Right hindlimb (tissue), 1 donor: Measurements from ENCODE around the gene PDGFC.
"Not testable (repeated sequence)": the region's sequence is repeated elsewhere in the genome, so short reads cannot be mapped to it uniquely, and the experiment has no call there.

Experiments
- DNase-seq: peaks from one replicate; pipeline ENCODE4 v3.0.0-alpha.2; 2018

PDGFC gene

DNA sequence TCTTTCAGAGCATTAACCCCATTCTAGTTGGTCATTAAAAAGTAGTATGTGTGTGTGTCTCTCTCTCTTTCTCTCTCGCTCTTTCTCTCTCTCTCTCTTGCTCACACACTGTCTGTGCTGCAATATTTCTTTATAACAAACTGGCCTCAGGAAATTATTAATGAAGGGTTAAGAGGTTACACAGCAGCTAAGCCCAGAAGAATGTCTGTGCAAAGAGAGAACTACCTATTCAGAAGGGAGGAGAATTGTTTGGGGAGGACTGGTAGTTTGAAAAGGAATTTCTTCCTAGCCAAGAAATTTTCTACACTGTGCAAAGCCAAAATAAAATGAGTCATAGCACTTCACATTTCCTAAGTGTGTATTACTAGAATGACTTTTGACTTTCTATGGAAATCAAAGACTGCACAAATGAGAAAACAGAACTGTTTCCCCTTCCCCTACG is 22.2 kb downstream of the PDGFC start:
- DNase-seq: no peak

DNA sequence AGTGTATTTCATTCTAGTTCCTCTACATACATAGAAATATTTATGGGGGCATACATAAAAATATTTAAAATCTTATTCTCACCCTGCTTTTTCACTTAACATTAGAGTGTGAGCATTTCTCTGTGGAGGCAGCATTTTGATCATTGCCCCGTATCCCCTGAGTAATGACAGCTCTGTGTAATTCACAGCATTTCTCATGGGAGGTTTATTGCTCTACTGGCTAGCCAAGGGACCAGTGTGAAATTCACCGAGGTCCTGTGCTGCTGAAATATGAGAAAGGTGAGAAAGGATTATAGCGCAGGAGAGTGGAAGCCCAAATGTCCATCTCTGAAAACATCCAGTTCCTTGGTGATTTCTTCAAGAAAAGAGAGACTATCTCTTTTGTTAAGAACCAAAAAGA is 22.9 kb downstream of the PDGFC start:
- no peak for DNase-seq

DNA sequence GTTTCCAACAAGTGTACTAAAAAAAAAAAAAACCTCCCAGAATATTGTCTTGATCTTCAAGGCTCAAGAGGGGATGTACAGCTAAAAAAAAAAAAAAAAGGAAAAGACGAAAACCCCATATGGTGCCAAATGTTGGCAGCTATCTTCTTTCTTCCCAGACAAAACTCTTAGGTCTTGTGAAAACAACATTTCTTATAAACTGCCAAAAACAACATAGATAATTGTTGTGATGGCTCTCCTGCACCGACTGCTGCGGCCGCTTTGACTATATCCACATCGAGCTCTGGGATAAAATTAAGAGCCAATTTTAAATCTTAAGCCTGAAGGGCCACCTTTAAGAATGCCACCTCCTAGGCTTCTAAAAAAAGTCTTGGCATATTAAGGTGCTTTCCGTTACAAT is 23.5 kb downstream of the PDGFC start:
- no peak for DNase-seq

DNA sequence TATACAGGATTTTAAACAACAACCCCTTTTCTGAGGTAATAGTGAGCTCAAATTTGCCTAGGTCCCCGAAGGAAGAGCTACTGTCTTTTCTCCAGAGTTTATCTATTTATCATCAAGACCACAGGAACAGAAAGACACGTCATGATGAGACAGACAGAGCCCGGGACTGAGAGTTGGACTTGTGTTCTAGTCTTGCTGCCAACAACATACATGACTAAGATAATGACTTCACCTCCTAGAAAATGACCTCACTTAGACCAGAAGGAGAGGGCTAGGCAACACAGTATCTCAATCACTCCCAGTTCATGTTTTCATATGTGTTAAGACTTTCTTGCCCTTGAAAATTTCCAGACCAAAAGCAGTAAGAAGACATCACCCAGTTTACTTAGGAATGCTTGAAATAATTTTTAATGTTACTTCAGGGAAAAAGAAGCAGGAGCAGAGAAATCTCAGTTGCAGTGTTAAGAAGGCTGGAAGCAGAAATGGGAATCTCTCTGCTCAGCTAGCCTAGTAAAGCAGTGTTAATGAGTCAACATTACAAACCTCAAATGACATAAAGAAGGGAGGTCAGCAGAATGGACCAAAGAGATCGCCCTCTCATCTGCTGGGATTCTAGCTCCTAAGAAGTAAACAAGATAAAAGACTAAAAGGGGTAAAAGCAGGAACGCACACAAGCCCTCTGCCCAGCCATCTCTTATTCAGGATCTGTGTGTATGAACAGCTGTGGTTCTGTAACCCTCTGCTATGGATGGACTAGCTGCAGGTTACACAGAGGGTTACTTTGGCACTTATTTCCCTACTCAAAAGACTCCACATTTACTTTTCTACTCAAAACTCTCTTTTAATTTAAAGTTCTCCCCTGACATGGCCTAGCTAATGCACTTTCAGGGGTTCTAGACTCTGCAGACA is 24.8 kb downstream of the PDGFC start:
- DNase-seq: no peak

DNA sequence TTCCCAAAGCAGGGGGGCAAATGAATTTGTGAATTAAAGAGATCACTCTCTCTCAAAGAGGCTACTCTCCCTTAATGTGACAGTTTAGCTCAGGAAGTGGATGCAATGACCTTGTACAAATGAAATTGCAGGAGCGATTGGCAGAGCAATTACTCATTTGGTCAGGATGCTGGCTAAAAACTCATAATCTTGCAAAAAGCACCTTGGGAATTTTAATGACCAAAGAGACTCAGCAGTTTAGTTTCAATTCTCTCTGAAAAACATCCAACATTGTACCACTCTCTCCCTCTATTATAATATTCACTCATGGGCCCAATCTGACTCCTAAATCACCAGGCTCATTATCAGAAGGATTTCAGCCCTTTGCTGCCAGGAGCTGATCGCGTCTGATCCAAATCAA is 26.1 kb downstream of the PDGFC start:
- no peak for DNase-seq

DNA sequence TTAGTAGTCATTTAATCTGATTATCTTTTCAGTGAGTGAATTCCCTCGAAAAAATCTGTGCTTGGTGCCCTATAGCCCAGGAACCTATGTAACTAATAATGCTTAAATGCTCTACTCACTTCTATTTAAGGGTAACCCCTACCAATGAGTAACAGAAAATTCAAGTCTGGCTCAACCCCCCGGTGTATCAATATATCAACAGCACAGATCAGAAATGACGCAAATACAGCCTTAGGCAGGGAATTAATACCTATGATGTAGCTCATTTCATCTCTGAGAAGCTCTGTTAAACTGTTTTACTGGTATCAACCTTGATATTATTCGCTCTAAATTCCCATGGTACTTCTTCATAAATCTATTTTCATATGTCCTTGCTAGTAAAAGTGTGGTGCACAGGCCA is 28.6 kb downstream of the PDGFC start:
- DNase-seq: no peak

DNA sequence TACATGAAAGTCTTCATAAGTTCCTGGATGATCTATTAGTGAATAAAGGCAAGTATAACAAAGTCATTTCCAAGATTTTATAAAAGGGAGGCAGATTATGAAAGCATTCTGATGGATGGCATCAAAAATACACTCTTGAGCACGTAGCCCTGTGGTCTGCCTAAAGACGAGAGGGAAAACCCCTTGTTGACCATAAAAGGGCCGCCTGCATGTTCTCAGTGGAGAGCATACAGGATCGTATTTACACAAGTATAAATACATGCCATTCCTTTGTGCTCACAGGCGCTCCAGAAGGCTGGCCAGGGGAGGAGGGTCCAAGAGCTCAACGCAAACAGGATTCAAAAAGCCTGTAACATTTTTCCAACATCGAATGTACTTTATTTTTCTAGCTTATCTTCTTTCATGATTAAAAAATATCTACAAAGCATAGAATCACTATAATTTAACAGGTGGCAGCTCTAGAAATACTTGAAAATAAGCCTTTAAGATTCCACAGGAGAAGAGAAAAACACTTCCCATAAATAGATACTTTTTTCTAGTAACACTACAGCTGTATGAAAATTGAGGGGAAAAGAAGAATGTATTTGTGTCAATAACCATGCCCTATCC is 29.6 kb downstream of the PDGFC start:
- peak; percentile 70 for DNase-seq

DNA sequence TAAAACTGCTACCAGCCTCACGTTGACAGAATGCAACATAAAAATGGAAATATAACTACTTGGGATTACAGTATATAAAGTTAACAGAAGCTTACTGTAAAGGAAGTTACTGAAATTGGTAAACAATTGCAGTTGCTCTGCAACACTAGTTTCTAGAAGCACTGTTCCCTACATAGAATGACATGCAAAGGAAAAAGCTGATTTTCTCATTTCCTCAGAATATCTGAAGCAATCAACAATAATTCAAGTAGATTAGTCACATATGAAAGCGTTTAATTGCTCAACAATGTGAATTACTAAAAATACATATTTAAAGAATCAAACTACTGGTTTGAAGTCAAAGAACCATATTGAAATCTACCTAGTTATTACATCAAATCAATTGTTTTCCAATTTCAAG is 31.8 kb downstream of the PDGFC start:
- DNase-seq: no peak

DNA sequence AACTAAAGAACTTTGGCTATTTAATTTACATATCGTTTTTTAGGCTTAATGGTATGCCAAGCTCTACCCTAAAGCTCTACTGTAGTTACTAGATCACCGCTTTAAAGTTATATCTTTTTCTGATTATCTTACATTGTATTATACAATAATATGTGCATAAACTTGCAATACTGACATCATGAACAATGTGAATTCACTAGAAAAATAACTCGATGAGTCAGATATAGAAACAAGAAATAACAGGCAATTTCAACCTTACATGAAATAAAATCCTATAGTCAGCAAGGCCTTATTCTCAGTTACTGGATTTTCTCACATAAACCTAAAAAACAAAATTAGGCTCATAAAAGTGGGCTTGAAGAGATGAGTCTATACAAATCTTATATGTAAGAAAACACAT is 32.5 kb downstream of the PDGFC start:
- DNase-seq: no peak

DNA sequence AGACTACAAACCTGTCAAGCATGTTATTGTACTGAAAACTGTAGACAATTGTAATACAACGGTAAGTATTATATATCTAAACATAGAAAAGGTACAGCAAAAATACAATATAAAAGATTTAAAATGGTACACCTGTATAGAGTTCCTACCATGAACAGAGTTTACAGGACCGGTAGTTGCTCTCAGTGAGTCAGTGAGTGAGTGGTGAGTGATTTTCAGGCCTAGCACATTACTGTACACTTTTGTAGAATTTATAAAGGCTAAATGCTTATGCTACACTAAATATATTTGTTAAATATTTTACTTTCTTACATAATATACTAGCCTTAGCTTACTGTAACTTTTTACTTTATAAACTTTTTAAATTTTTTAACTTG is 37.4 kb downstream of the PDGFC start:
- DNase-seq: no peak

DNA sequence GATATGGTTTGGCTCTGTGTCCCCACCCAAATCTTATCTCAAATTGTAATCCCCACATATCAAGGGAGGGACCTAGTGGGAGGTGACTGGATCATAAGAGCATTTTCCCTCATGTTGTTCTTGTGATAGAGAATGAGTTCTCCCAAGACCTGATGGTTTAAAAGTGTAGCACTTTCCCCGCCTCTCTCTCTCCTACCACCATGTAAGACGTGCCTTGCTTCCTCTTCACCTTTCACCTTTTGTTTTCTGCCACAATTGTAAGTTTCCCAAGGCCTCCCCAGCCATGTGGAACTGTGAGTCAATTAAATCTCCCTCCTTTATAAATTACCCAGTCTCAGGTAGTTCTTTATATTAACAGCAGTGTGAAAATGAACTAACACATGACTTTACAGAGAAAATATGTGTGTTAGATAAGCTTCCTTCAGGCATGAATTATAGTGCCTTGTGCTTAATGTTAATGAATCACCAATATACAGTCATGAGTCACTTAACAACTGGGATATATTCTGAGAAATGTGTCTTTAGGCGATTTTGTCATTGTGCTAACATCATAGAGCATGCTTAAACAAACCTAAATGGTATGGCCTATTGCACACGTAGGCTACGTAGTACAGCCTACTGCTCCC is 37.9 kb downstream of the PDGFC start:
- no peak for DNase-seq

DNA sequence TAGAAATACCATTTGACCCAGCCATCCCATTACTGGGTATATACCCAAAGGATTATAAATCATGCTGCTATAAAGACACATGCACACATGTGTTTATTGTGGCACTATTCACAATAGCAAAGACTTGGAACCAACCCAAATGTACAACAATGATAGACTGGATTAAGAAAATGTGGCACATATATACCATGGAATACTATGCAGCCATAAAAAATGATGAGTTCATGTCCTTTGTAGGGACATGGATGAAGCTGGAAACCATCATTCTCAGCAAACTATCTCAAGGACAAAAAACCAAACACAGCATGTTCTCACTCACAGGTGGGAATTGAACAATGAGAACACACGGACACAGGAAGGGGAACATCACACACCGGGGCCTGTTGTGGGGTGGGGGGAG is 39.2 kb downstream of the PDGFC start:
- DNase-seq: not testable (repeated sequence)

DNA sequence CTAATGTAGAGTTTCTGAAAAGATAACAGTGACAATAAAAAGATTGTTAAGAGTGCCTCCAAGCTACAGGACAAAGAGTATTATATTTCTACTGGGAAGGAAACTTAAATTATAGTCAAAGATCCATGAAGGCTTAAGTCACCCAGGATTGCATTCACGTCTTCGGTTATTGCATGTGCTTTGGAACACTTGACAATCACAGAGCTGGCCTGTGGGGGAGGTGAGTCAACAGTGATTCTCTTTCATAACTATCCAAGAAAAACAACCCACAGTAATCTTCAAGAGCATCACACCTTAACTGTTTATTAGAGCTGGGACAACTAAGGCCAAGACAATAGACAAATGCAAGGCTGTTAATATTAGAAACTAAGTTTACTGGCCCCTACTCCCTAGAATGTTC is 40.3 kb downstream of the PDGFC start:
- no peak for DNase-seq

DNA sequence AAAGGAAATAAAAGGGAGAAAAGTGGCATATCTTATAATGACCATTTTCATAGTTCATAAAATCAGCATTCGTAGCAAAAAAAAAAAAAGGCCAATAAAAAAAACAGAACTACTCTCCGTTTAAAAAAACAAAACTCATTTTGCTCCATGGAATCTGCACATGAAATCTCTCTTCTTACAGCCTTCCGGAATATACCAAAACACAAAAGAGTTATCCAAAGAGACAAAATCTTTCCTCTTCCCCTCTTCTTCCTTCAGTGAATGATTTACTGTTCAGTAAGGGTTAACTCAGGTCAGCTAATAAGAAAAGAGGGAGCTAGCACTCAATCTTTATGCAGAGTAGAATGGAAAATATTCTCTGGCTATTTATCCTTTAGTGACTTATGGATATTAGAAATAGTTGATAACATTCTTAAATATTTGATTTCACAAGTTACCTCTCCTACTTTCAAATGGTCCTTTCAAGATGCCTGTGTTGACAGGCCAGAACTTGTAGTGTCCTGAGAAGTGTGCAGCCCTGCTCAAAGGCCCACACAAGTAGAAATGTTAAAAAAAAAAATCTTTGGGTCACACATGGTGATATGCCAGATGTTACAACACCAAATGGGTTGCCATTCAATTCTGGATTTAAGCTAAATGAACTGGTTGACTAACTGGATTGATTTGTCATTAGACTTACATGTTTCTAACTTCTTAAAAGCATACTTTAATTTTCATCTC is 42.1 kb downstream of the PDGFC start:
- DNase-seq: no peak

DNA sequence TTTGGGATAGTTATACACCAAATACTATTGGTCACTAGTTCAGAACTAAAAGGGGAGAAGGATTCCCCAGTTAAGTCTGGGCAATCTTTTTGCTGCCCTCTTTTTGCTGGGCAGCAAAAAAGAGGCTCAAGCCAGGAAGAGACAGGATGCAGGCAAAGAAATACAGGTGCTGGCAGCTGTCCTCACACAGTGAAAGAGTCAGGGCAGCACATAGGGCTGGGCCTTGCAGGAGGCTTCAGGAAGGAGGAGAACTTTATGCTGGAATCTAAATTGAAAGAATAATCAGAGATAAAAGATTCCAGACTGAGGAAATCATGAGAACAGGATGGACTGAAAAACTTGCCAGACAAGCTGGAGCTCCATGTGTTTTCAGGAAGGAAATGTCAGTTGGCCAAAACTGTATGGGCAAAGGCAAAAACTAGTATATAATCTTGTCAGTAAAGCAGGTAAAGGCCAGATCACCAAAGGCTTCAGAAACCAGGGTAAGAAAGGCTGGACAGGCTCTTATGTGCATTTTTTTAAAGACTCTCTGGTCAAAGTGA is 46.8 kb downstream of the PDGFC start:
- DNase-seq: no peak

DNA sequence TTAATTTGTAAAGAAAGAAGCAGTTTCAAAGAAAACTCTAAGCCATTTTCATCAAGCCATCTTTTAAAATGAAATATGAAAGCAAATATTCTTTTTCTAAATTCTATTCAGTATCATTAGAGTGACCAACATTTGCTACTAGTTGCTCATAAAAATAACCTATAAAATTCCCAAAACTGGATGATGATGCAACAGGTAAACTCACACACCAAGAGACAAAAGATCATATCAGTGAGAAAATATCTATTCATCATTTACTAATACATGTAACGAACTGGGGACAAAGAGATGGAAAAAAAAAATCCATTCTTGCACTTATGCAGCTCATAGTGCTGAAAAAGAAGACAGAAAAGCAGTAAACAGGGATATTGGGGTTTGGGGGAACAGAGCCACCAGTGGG is 48.1 kb downstream of the PDGFC start:
- no peak for DNase-seq

DNA sequence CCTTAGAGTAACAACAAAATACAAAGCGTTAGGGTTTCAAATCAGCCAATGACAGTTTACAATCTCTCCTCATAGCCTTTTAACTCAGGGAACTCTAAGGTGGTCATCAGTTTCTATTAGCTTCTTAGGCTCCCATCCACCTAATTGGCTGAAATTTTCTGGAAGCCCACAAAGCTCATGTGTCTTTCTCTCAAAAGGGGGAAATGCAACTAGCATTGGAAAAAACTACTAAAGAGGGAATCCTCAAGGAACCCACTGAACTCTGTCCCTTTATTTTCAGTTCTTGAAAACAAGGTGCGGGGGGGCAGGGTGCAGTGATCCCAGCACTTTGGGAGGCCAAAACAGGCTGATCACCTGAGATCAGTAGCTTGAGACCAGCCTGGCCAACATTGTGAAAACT is 56.4 kb downstream of the PDGFC start:
- no peak for DNase-seq

DNA sequence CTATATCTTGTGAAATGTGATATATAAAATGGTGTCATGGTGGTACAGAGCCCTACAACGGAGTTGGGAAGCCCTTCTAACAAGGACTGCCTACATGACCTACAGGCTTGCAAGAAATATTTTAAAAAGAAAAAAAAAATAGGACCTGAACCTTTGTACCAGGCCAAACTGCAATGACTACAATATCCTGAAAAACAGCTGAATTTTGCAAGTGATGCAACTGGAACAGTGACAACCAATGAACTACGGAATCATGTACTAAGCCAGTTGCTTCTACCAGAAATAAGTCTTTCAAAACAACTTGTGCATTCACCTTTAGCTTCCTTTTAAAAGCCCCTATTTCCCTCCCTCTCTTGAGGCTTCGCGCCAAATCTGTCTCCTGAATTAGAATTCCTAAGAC is 58.4 kb downstream of the PDGFC start:
- no peak for DNase-seq

DNA sequence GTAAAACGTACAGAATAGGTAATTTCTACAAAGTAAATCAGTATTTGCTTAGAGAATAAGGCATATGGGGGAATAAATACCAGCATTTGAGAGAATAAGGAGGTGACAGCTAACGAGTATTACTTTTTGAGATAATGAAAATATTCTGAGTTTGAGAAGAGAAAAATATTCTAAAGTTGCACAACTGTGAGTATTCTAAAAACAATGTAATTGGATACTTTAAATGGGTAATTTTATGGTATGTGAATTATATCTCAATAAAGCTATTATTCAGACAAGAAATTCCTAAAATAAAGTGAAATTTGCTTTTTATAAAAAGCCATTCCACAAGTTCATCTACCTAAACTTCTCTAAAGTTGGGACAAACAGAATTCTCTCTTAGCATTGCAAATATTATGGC is 62.6 kb downstream of the PDGFC start:
- DNase-seq: no peak

DNA sequence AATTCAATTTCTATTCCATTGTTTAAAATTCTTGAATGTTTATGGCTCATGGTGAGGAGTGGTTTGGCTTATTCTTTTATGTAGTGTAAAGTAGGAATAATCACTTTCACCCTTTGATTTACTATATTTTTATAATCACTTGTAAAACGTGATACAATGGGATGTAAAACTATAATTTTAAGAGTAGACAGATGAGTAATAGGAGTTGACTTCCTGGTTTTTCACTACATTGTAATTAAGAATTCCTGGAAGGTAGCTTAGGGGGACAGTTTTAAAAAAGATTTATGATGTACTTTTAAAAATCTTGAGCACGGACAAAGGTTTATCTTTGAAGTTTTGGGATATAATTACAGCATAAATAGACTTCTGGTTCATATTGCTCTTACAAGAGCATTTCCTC is 65.3 kb downstream of the PDGFC start:
- no peak for DNase-seq

DNA sequence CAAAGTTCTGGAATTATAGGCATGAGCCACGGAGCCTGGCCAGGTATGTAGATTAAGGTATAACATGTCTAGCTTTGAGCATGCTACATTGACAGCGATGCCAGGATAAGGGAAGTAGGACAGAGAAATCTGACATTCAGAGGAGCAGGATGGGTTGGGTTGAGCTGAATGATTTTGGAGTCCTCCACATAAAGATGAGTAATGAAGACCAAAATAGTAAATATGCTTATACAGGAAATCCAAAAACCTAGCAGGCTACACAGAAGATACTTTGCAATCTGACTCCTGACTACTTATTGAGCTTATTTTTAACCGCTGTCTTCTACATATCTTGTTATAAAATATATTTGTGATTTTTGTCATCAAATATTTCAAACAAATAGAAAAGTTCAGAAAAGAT is 69.7 kb downstream of the PDGFC start:
- no peak for DNase-seq

DNA sequence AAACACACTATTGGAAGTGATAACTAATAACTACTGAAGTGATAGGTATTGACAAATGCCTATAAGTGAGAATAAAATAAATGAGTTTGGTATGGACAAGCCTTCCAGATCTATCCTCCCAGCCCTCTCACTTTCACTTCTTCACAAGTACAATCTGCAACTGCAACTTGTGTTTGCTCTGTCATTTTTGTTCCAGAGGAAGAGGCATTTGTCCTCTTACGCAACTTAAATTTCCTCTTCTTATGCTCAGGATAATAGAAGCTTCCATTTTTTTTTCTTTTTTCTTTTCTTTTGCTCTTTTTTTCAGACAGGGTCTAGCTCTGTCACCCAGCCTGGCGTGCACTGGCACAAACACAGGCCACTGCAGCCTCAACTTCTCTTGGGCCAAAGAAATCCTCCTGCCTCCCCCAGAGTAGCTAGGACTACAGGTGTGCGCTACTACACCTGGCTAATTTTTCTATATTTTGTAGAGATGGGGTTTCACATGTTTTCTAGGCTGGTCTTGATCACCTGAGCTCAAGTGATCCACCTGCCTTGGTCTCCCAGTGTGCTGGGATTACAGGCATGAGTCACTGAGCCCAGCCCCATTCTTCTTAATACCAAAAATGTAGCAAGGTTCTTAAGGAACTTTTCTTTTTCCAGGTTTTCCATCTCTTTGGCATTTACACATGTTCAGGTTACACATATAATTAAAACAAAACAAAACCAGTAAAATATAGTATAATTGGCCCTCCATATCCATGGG is 73.1 kb downstream of the PDGFC start:
- DNase-seq: no peak

DNA sequence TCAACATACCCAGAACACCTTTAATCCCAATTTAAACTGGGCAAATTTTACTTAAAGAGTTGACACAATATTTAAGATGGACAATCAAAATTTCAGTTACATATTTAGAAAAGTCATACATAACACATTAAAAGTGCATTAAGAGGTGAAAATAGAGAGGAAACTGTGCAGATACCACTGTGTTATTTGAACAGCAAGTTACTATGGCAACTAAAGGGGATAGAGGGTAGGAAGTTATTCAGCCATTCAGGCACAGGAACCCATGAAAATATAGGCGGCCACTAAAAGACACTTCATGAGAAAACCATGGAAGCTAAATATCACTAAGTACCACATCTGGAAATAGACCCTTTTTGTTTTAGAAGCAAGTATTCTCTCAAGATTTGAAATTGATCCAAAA is 75.1 kb downstream of the PDGFC start:
- no peak for DNase-seq
